ENCODE data around the gene RBM17.

RBM17 gene

DNA sequence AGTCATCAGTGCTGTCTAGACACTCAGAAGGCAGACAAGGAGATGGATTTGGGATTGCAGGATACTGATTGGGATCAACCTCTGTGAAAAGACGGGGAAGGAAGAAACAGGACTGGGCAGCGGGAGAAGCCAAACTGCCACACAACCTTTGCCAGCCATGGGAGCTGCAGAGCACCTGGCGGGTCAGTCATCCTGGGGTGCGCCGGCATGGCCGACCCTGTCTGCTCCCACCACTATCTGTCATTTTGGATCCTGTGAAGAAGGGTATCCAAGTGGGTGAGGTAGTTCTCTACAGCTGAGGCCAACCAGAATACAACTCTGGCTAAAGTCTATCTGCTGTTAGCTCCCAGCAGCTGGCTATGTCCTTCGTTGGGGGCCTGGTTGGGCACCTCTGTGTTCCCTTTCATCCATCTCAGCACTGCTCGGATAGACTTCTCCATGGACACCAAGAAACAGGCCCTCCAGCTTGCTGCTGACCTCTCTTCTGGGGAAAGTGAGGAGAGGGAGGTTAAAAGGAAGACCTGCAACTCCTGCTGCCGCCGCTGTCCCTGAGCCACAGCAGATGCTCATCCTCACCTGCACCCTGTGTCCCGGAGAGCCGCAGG is 11.7 kb upstream of the RBM17 start:
- DNase-seq (ENCODE audit: low spot score) = no peak
- TF ChIP-seq, protein P1, sequence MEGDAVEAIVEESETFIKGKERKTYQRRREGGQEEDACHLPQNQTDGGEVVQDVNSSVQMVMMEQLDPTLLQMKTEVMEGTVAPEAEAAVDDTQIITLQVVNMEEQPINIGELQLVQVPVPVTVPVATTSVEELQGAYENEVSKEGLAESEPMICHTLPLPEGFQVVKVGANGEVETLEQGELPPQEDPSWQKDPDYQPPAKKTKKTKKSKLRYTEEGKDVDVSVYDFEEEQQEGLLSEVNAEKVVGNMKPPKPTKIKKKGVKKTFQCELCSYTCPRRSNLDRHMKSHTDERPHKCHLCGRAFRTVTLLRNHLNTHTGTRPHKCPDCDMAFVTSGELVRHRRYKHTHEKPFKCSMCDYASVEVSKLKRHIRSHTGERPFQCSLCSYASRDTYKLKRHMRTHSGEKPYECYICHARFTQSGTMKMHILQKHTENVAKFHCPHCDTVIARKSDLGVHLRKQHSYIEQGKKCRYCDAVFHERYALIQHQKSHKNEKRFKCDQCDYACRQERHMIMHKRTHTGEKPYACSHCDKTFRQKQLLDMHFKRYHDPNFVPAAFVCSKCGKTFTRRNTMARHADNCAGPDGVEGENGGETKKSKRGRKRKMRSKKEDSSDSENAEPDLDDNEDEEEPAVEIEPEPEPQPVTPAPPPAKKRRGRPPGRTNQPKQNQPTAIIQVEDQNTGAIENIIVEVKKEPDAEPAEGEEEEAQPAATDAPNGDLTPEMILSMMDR (conservative IDR thresholded peaks at IDR 0.05; ENCODE audit: low read depth) = no peak
- ChIA-PET CTCF (no interaction called here), POLR2A (ENCODE audit: low non-redundant PET) (no interaction called here)
- H3K27ac ChIP-seq = no peak overlapping the region

DNA sequence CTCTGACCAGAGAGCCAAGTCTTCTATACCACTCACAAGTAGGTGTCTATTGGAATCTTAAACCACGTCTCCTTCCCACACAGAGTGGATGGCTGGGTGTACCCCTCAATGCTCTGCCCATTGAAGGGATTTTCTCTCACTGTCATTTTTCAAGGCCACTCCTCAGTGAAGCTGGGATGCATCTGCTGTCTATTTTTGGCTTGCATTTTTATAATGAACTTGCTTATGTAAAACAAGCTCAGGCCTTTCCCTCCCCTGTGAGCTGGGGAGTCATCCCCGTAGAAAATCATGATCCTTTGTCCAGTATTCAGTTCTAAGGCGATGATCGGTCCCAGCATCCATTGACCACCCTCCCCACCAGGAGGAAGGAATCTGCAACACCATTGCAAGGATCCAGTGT is 9.8 kb upstream of the RBM17 start:
- DNase-seq (ENCODE audit: low spot score) = no peak
- POLR2A ChIA-PET (ENCODE audit: low non-redundant PET) = interaction anchor here (0.7 kb wide), 1 partner anchor 11 kb away, joined by 3 read pairs; no protein-coding TSS in a partner anchor
- no peak overlapping the region for H3K27ac ChIP-seq
- CTCF ChIA-PET = no interaction called here
- TF ChIP-seq, protein P1 (conservative IDR thresholded peaks at IDR 0.05; ENCODE audit: low read depth) = no peak

DNA sequence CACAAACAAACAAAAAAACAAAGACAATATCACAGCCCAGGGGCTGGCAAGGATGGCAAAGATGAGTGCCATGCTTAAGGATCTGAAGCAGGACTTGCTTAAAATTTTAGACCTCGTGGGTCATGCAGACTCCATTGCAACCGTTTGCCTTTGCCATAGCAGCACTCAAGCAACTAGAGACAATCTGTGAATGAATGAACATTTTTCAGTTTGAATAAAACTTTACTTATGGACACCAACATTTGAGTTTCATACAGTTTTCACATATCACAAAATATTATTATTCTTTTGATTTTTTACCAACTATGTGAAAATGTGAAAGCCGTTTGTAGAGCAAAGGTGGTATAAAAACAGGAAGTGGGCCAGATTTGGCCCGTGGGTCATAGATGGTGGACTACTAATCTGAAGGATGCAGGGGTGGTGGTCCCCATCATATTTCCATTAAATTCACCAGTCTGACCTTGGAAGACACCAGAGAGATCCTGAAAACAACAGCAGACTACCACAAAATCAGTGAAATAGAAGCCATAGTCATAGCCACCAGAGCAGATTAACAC is 8.3 kb upstream of the RBM17 start:
- DNase-seq (ENCODE audit: low spot score) = no peak
- TF ChIP-seq, protein P1 (conservative IDR thresholded peaks at IDR 0.05; ENCODE audit: low read depth) = no peak
- ChIA-PET POLR2A (ENCODE audit: low non-redundant PET) (no interaction called here), CTCF (no interaction called here)
- no peak overlapping the region for H3K27ac ChIP-seq

DNA sequence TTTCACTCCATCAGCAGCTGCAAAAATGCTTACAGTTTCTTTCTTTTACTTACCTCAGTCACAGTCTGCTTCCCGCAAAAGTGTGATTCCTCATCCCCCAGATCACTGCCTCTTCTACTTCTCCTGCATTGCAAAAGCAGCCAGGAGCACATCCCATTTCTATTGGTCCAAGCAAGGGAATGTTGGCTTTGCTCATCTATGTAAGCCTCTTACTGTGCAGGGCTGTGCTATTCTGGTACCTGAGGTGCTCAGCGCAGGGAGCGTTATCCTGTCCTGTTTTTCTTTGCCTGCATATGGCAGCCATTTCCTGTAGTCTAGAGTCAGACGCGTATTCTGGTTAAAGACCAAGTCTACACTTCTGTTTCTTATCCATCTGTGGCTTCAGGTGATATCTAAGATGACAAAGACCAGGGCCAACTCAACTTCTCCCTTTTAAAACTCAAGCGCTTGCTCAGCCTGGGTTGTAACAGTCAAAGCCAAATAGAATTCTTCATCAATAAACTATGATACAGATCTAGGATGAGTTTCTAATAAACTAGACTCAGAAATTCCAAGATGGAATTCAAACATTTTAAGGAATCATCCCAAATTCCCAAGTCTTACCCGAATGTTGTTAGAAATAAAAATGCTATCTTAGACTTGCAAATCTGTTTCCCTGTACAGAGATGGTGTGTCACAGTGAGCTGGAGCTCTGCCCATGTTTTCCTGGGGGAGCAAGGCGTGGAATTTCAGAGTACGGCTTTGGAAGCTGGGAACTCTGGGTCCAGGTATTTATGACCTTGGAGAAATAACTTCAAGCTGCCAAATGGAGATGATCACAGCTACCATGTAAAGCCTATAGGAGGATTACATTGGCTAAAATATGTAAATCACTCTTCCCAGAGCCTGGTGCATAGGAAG is 6.1 kb upstream of the RBM17 start:
- TF ChIP-seq, protein P1 (conservative IDR thresholded peaks at IDR 0.05; ENCODE audit: low read depth) = no peak
- POLR2A ChIA-PET (ENCODE audit: low non-redundant PET) = no interaction called here
- CTCF ChIA-PET = interaction anchor here (0.5 kb wide), 1 partner anchor 42 kb away, joined by 7 read pairs; no protein-coding TSS in a partner anchor
- no peak overlapping the region for H3K27ac ChIP-seq
- DNase-seq (ENCODE audit: low spot score) = no peak

DNA sequence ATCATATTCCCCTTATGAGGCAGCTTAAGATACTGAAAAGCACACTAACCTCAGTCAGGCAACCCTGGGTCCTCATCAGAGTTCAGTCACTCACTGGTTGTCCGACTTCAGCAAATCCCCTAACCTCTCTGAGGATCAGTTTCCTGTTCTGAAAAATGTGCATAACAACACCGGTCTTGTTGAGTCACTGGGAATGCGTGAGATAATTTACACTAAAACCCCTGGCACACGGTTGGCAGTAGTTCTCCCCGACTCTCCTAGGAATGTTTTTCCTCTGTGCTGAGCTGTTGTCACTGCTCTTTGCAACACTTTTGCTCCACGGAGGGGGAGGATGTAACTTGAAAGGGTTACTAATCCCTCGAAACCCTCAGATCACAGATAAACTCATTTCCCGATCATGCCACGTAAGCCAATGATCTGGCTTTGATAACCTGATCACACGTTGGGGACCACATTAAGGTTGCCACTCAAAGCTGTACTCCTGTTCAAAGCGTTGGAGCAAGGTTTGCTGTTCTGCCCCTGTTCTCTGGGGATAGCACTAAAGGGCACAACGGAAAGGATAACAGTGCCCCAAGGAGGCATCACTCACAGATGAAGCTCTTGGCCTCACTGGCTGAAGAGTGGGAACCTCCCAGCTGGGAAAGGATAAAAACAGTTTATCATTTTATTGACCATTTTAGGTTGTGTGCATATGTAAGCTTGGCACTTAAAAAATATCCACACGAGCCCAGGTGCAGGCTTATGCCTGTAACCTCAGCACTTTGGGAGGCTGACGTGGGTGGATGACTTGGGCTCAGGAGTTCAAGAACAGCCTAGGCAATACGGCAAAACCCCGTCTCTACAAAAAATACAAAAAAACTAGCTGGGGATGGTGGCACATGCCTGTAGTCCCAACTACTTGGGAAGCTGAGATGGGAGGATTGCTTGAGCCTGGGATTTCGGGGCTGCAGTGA is 5.0 kb upstream of the RBM17 start:
- no peak for DNase-seq (ENCODE audit: low spot score)
- CTCF ChIA-PET = interaction anchor here (0.6 kb wide), 1 partner anchor 52 kb away, joined by 3 read pairs; no protein-coding TSS in a partner anchor
- POLR2A ChIA-PET (ENCODE audit: low non-redundant PET) = no interaction called here

More for the DNA sequence above, 5.0 kb upstream of the RBM17 start:
- TF ChIP-seq, protein P1 (conservative IDR thresholded peaks at IDR 0.05; ENCODE audit: low read depth) = no peak
- H3K27ac ChIP-seq = no peak overlapping the region

All from RWPE1 (cell line).